Endothelial cell of umbilical vein (primary cell): ENCODE results near the gene AGBL4. TPM values are rescaled to one million over a fixed set of nuclear protein-coding genes. Genes with fewer than 3 reads are reported as not detected.
A peak's percentile ranks its signal among the peaks of the same experiment; 100 is the strongest.

ENCODE experiments used
- BruUV-seq: library from RNA; stranded (reverse); fragments of 400-500 nt; replicated peaks from 2 replicates; lab custom pipeline; 2021; lab: Mats Ljungman, UMichigan
- CTCF ChIA-PET: fragments of 300-600, 350-600 bp; sonication (Branson Sonifier 250); formaldehyde crosslinking; loops from one replicate; lab custom pipeline; 2021; ENCODE audit warnings: antibody characterized with exemption, inconsistent platforms; lab: Charles Lee
- POLR2A ChIA-PET: fragments of 300-600, 350-600 bp; sonication (Branson Sonifier 250); formaldehyde crosslinking; loops from one replicate; lab custom pipeline; 2021; ENCODE audit warnings: antibody characterized with exemption, inconsistent platforms; lab: Charles Lee
- DNase-seq: peaks from one replicate; pipeline ENCODE4 v3.0.0-alpha.2; 2011; ENCODE audit warnings: low read depth, low spot score
- FAIRE-seq: peaks from 2 replicates; lab custom pipeline; 2011; peaks lifted over from hg19 to GRCh38; lab: Jason Lieb, UNC
- H2AFZ ChIP-seq: 2 replicates; pipeline ENCODE4 v1.6.0; 2012; ENCODE audit warnings: low read depth, low read length, control low read depth, inconsistent platforms
- H3K27ac ChIP-seq: 2 replicates; pipeline ENCODE4 v1.5.1; 2011; ENCODE audit warnings: low read depth, mild to moderate bottlenecking, control low read depth, low read length, moderate library complexity; ENCODE audit not compliant: insufficient read depth
- H3K27me3 ChIP-seq, 2 experiments: 2 replicates each; pipeline versions ENCODE4 v1.6.0 to v1.6.1; 2011; ENCODE audit warnings: low read length in 2 of 2, mixed read lengths in 1 of 2; ENCODE audit not compliant: control insufficient read depth in 2 of 2, insufficient read depth in 2 of 2
- H3K36me3 ChIP-seq, 2 experiments: 2 replicates in 1 of 2; 3 replicates in 1 of 2; pipeline ENCODE4 v1.5.1; 2011; ENCODE audit warnings: low read length in 2 of 2, mild to moderate bottlenecking in 1 of 2, moderate library complexity in 1 of 2; ENCODE audit not compliant: control insufficient read depth in 2 of 2, insufficient read depth in 2 of 2; ENCODE audit errors: extremely low read depth in 1 of 2
- H3K4me1 ChIP-seq: 3 replicates; pipeline ENCODE4 v1.5.1; 2011; ENCODE audit warnings: mild to moderate bottlenecking, low read length; ENCODE audit not compliant: control insufficient read depth, insufficient read depth; ENCODE audit errors: extremely low read depth
- H3K4me2 ChIP-seq: 2 replicates; pipeline ENCODE4 v1.6.1; 2011; ENCODE audit warnings: low read length, control low read depth, mixed read lengths; ENCODE audit not compliant: insufficient read depth
- H3K4me3 ChIP-seq, 3 experiments: fragments of 200-600 bp in 1 of 3; sonication (generic), shearing (Covaris generic) in 1 of 3; replicated peaks in 1 of 3; 2 replicates each; pipeline ENCODE4 v1.5.1; 2011 to 2016; ENCODE audit warnings: control low read depth in 3 of 3, low read length in 3 of 3, mild to moderate bottlenecking in 2 of 3, inconsistent platforms in 1 of 3, low read depth in 1 of 3, moderate library complexity in 1 of 3; ENCODE audit not compliant: insufficient read depth in 1 of 3
- H3K79me2 ChIP-seq: 2 replicates; pipeline ENCODE4 v1.6.0; 2012; ENCODE audit warnings: low read length, inconsistent platforms; ENCODE audit not compliant: control insufficient read depth, insufficient read depth
- H3K9ac ChIP-seq: replicated peaks from 2 replicates; pipeline ENCODE3; 2011; ENCODE audit warnings: low read length, control low read depth; ENCODE audit not compliant: insufficient read depth; ENCODE audit errors: extremely low read depth
- H3K9me1 ChIP-seq: replicated peaks from 3 replicates; pipeline ENCODE4 v1.6.0; 2011; ENCODE audit warnings: mild to moderate bottlenecking, low read length; ENCODE audit not compliant: control insufficient read depth, insufficient read depth; ENCODE audit errors: extremely low read depth
- H3K9me3 ChIP-seq: replicated peaks from 2 replicates; pipeline ENCODE4 v1.5.1; 2012; ENCODE audit warnings: low read length, inconsistent platforms; ENCODE audit not compliant: control insufficient read depth, insufficient read depth
- H4K20me1 ChIP-seq: replicated peaks from 2 replicates; pipeline ENCODE3; 2011; ENCODE audit warnings: mild to moderate bottlenecking, low read length; ENCODE audit not compliant: control insufficient read depth, insufficient read depth; ENCODE audit errors: extremely low read depth
- CTCF ChIP-seq, 2 donors: IDR thresholded peaks; 1 replicate in 1 of 2; 2 replicates in 1 of 2; pipeline ENCODE4 v1.5.1; 2011; ENCODE audit warnings: low read length in 2 of 2, mild to moderate bottlenecking in 2 of 2, moderate library complexity in 2 of 2, control low read depth in 1 of 2, inconsistent platforms in 1 of 2, low read depth in 1 of 2; ENCODE audit not compliant: insufficient read depth in 1 of 2; ENCODE audit errors: extremely low read depth in 1 of 2
- EZH2 ChIP-seq: IDR thresholded peaks from 2 replicates; pipeline ENCODE4 v1.6.1; 2012; ENCODE audit warnings: borderline replicate concordance, low read depth, mild to moderate bottlenecking, moderate library complexity, low read length, inconsistent platforms; ENCODE audit not compliant: severe bottlenecking
- FOS ChIP-seq: IDR thresholded peaks from 2 replicates; pipeline ENCODE4 v1.6.1; 2011; ENCODE audit warnings: mild to moderate bottlenecking, low read length, moderate library complexity, borderline replicate concordance; ENCODE audit not compliant: insufficient read depth
- GATA2 ChIP-seq: IDR thresholded peaks from 2 replicates; pipeline ENCODE4 v1.7.0; 2011; ENCODE audit warnings: low read depth, mild to moderate bottlenecking, moderate library complexity, mixed read lengths, low read length; ENCODE audit not compliant: insufficient read length, insufficient read depth
- JUN ChIP-seq: IDR thresholded peaks from 2 replicates; pipeline ENCODE4 v1.6.1; 2011; ENCODE audit warnings: borderline replicate concordance, low read depth; ENCODE audit not compliant: insufficient read length, insufficient read depth
- MAX ChIP-seq: IDR thresholded peaks from 2 replicates; pipeline ENCODE4 v1.6.1; 2011; ENCODE audit not compliant: insufficient read depth, insufficient read length
- MYC ChIP-seq: IDR thresholded peaks from one replicate; pipeline ENCODE4 v1.6.1; 2011; ENCODE audit warnings: mild to moderate bottlenecking, low read depth, low read length
- POLR2A ChIP-seq: IDR thresholded peaks from 2 replicates; pipeline ENCODE4 v1.6.1; 2012; ENCODE audit warnings: low read depth, mild to moderate bottlenecking, control low read depth, low read length
- dilution Hi-C: fragments of 300-500 bp; cut with MboI; formaldehyde crosslinking; loops from one replicate; pipeline ENCODE4 v1.15.0; 2019; ENCODE audit warnings: low sequenced_read_pairs; ENCODE audit not compliant: extremely low pct_ligation_motif_present
- intact Hi-C: fragments of 100-400 bp; cut with micrococcal nuclease; formaldehyde crosslinking; loops from one replicate; pipeline ENCODE4 v1.10.0; 2022
- polyA plus RNA-seq, 4 experiments: library from polyadenylated mRNA; depleted of rRNA in 3 of 4; stranded (reverse) in 3 of 4; unstranded in 1 of 4; fragments of >200 nt; gene quantifications; 2 replicates each; pipeline versions ENCODE4 v1.2.1 to v1.2.3, GENCODE V29; 2011 to 2012; ENCODE audit warnings: missing spikeins in 1 of 4
- total RNA-seq: library from RNA; stranded (reverse); gene quantifications from 2 replicates; pipeline ENCODE4 v1.2.3, GENCODE V29; 2021

The AGBL4 gene
- total and polyA plus RNA-seq, 2 donors (not counting 3 experiments of a cell fraction or from before 2014, with no cell fraction given): not detected

- intact Hi-C loops (no loop called here), dilution Hi-C loops (no loop called here)
- no peak overlapping the region for H3K4me3 ChIP-seq
- CTCF ChIA-PET: interaction anchor here (1.0 to 1.6 kb wide), 5 partner anchors 10 to 421 kb away, joined by 4 to 5 read pairs (median 4); no protein-coding TSS in a partner anchor
- no peak overlapping the region for H3K4me2 ChIP-seq
- no TSS peak for BruUV-seq
- H3K9me1 ChIP-seq: no peaks in the 10 kb centered on the region
- H3K9me3 ChIP-seq: no peaks in the 10 kb centered on the region
- H4K20me1 ChIP-seq: no peaks in the 10 kb centered on the region
- no peaks in the 10 kb centered on the region for H3K36me3 ChIP-seq
- POLR2A ChIA-PET: no interaction called here
- TF ChIP-seq JUN: no peak
- TF ChIP-seq EZH2: no peak
- TF ChIP-seq GATA2: no peak
- TF ChIP-seq POLR2A: no peak
- no peak for TF ChIP-seq MYC
- no peak for TF ChIP-seq MAX
- no peak for TF ChIP-seq FOS
- peak; percentile 59 to 70 for TF ChIP-seq CTCF (IDR thresholded peaks at IDR 0.05; ENCODE audit: extremely low read depth in 1 of 2, insufficient read depth in 1 of 2, low read depth in 1 of 2, low read length in 2 of 2)
- no peaks in the 10 kb centered on the region for H3K27me3 ChIP-seq
- FAIRE-seq (no peak), DNase-seq (peak; percentile 29)
- H3K9ac ChIP-seq: no peak overlapping the region
- no peaks in the 10 kb centered on the region for H3K4me1 ChIP-seq
- no peak overlapping the region for H2AFZ ChIP-seq
- H3K27ac ChIP-seq: no peak overlapping the region
- no peaks in the 10 kb centered on the region for H3K79me2 ChIP-seq
These were observed 1492.9 kb downstream of the AGBL4 start for GRCh38 chr1:48530727-48531351.
